Measurements from ENCODE around the gene WWP2.

Gene WWP2

GRCh38 chr16:69859105-69859989 is 97.2 kb downstream of the WWP2 start:
- DNase-seq (ENCODE audit: low read depth), result no peak

GRCh38 chr16:69860233-69861231 is 98.4 kb downstream of the WWP2 start:
- no peak for DNase-seq (ENCODE audit: low read depth)

GRCh38 chr16:69861292-69862030 is 99.3 kb downstream of the WWP2 start:
- DNase-seq (ENCODE audit: low read depth), result no peak

GRCh38 chr16:69863401-69864281 is 101.5 kb downstream of the WWP2 start:
- no peak for DNase-seq (ENCODE audit: low read depth)

GRCh38 chr16:69865701-69866100 is 103.6 kb downstream of the WWP2 start:
- DNase-seq (ENCODE audit: low read depth), result no peak

- no peak for DNase-seq (ENCODE audit: low read depth)
Measured at GRCh38 chr16:69867784-69868560, 105.8 kb downstream of the WWP2 start.

- DNase-seq (ENCODE audit: low read depth), result no peak
Measured at GRCh38 chr16:69870761-69871160, 108.6 kb downstream of the WWP2 start.

GRCh38 chr16:69871708-69872107 is 109.6 kb downstream of the WWP2 start:
- no peak for DNase-seq (ENCODE audit: low read depth)

GRCh38 chr16:69872888-69873287 is 110.8 kb downstream of the WWP2 start:
- DNase-seq (ENCODE audit: low read depth), result no peak

GRCh38 chr16:69873783-69874182 is 111.7 kb downstream of the WWP2 start:
- no peak for DNase-seq (ENCODE audit: low read depth)

GRCh38 chr16:69874271-69874670 is 112.1 kb downstream of the WWP2 start:
- no peak for DNase-seq (ENCODE audit: low read depth)

- DNase-seq (ENCODE audit: low read depth), result no peak
Measured at GRCh38 chr16:69880640-69881133, 118.6 kb downstream of the WWP2 start.

GRCh38 chr16:69881141-69881540 is 119.0 kb downstream of the WWP2 start:
- DNase-seq (ENCODE audit: low read depth), result no peak

GRCh38 chr16:69883744-69884143 is 121.6 kb downstream of the WWP2 start:
- DNase-seq (ENCODE audit: low read depth), result no peak

GRCh38 chr16:69885722-69886121 is 123.6 kb downstream of the WWP2 start:
- DNase-seq (ENCODE audit: low read depth), result no peak

GRCh38 chr16:69886726-69887125 is 124.6 kb downstream of the WWP2 start:
- DNase-seq (ENCODE audit: low read depth), result no peak

GRCh38 chr16:69888005-69888590 is 126.0 kb downstream of the WWP2 start:
- no peak for DNase-seq (ENCODE audit: low read depth)

- no peak for DNase-seq (ENCODE audit: low read depth)
Measured at GRCh38 chr16:69889295-69889964, 127.3 kb downstream of the WWP2 start.

All from activated gamma-delta T cell treated with anti-CD3 and anti-CD28 coated beads, Interleukin-2, amount 50 U/mL, for 16 hours (primary cell).